IMR-90 (cell line): ENCODE measurements around the gene PAX8. TPM values are rescaled to one million over a fixed set of nuclear protein-coding genes. Genes with fewer than 3 reads are reported as not detected.

Source experiments
- ATAC-seq: fragments of 200-7000 bp; cut with Tn5 transposase; 2 replicates; pipeline ENCODE4 v1.9.1; 2020; ENCODE audit warnings: low read depth, mild to moderate bottlenecking, moderate library complexity
- BruUV-seq: library from RNA; stranded (reverse); fragments of 400-500 nt; replicated peaks from 2 replicates; lab custom pipeline; 2021; lab: Mats Ljungman, UMichigan
- CTCF ChIA-PET: fragments of 300-600 bp; formaldehyde crosslinking; extraction: SDS; loops from one replicate; lab custom pipeline; 2021; ENCODE audit warnings: antibody characterized with exemption; lab: Yijun Ruan, JAX
- POLR2A ChIA-PET: fragments of 300-600 bp; sonication (Branson Sonifier 250); formaldehyde crosslinking; loops from one replicate; lab custom pipeline; 2022; ENCODE audit warnings: antibody characterized with exemption; ENCODE audit not compliant: unreplicated experiment; lab: Charles Lee
- DNase-seq: peaks from one replicate; pipeline ENCODE4 v3.0.0; 2013
- H2AFZ ChIP-seq: replicated peaks from 2 replicates; pipeline ENCODE3; 2013; ENCODE audit warnings: low read length, mild to moderate bottlenecking; ENCODE audit not compliant: poor library complexity
- H2AK5ac ChIP-seq: 2 replicates; pipeline ENCODE4 v1.6.1; 2013; ENCODE audit warnings: low read depth, low read length, inconsistent platforms
- H2AK9ac ChIP-seq: replicated peaks from 2 replicates; pipeline ENCODE3; 2013; ENCODE audit warnings: mild to moderate bottlenecking, low read depth, low read length, moderate library complexity; ENCODE audit not compliant: poor library complexity
- H2BK120ac ChIP-seq: 2 replicates; pipeline ENCODE4 v1.6.1; 2013; ENCODE audit warnings: low read depth, low read length, inconsistent platforms
- H2BK15ac ChIP-seq: 3 replicates; pipeline ENCODE4 v1.6.1; 2013; ENCODE audit warnings: low read depth, low read length, inconsistent platforms
- H2BK20ac ChIP-seq: 2 replicates; pipeline ENCODE4 v1.6.1; 2013; ENCODE audit warnings: low read depth, mild to moderate bottlenecking, inconsistent platforms, low read length, moderate library complexity
- H2BK5ac ChIP-seq: 2 replicates; pipeline ENCODE4 v1.6.1; 2013; ENCODE audit warnings: mild to moderate bottlenecking, low read depth, low read length, inconsistent platforms; ENCODE audit not compliant: poor library complexity, severe bottlenecking
- H3K14ac ChIP-seq: replicated peaks from 2 replicates; pipeline ENCODE4 v1.6.1; 2013; ENCODE audit warnings: low read depth, low read length, inconsistent platforms
- H3K18ac ChIP-seq: 2 replicates; pipeline ENCODE4 v1.6.1; 2013; ENCODE audit warnings: low read depth, low read length, control low read depth
- H3K23ac ChIP-seq: 2 replicates; pipeline ENCODE4 v1.6.1; 2013; ENCODE audit warnings: low read depth, low read length, inconsistent platforms
- H3K27ac ChIP-seq: 2 replicates; pipeline ENCODE4 v1.5.1; 2013; ENCODE audit warnings: mild to moderate bottlenecking, control low read depth, low read length; ENCODE audit not compliant: insufficient read depth
- H3K27me3 ChIP-seq: 2 replicates; pipeline ENCODE4 v1.6.1; 2013; ENCODE audit warnings: low read length; ENCODE audit not compliant: control insufficient read depth, insufficient read depth
- H3K36me3 ChIP-seq: 2 replicates; pipeline ENCODE4 v1.6.1; 2013; ENCODE audit warnings: low read length, mixed read lengths; ENCODE audit not compliant: control insufficient read depth, insufficient read depth
- H3K4ac ChIP-seq: 2 replicates; pipeline ENCODE4 v1.6.1; 2013; ENCODE audit warnings: low read depth, low read length, inconsistent platforms
- H3K4me1 ChIP-seq: 2 replicates; pipeline ENCODE4 v1.6.1; 2013; ENCODE audit warnings: low read length, mixed read lengths; ENCODE audit not compliant: control insufficient read depth, insufficient read depth
- H3K4me2 ChIP-seq: 2 replicates; pipeline ENCODE4 v1.6.1; 2013; ENCODE audit warnings: low read depth, mild to moderate bottlenecking, control low read depth, low read length, moderate library complexity
- H3K4me3 ChIP-seq: 2 replicates; pipeline ENCODE4 v1.5.1; 2013; ENCODE audit warnings: low read depth, mild to moderate bottlenecking, control low read depth, low read length, moderate library complexity; ENCODE audit not compliant: insufficient read depth
- H3K56ac ChIP-seq: 2 replicates; pipeline ENCODE4 v1.6.1; 2013; ENCODE audit warnings: low read length, inconsistent platforms; ENCODE audit not compliant: insufficient read depth; ENCODE audit errors: extremely low read depth
- H3K79me1 ChIP-seq, 2 experiments: 2 replicates each; pipeline ENCODE4 v1.6.1; 2013; ENCODE audit warnings: low read length in 2 of 2, inconsistent platforms in 1 of 2, low read depth in 1 of 2
- H3K9ac ChIP-seq: 2 replicates; pipeline ENCODE4 v1.6.1; 2013; ENCODE audit warnings: low read depth, low read length, control low read depth
- H3K9me1 ChIP-seq: 2 replicates; pipeline ENCODE4 v1.6.1; 2013; ENCODE audit warnings: low read length, inconsistent platforms; ENCODE audit not compliant: insufficient read depth
- H3K9me3 ChIP-seq: 2 replicates; pipeline ENCODE4 v1.6.1; 2013; ENCODE audit warnings: low read length; ENCODE audit not compliant: control insufficient read depth, insufficient read depth
- H4K20me1 ChIP-seq: 2 replicates; pipeline ENCODE4 v1.6.1; 2013; ENCODE audit warnings: low read length, inconsistent platforms; ENCODE audit not compliant: insufficient read depth
- H4K5ac ChIP-seq: 2 replicates; pipeline ENCODE4 v1.6.1; 2013; ENCODE audit warnings: mild to moderate bottlenecking, low read depth, low read length, control low read depth
- H4K8ac ChIP-seq, 2 experiments: 2 replicates each; pipeline ENCODE4 v1.6.1; 2013; ENCODE audit warnings: low read depth in 2 of 2, low read length in 2 of 2, control low read depth in 1 of 2, inconsistent platforms in 1 of 2
- H4K91ac ChIP-seq: 2 replicates; pipeline ENCODE4 v1.6.1; 2013; ENCODE audit warnings: low read depth, low read length, inconsistent platforms; ENCODE audit not compliant: insufficient read depth
- BHLHE40 ChIP-seq: fragments of 150-350 bp; IDR thresholded peaks from 2 replicates; pipeline ENCODE4 v1.6.1; 2016; ENCODE audit warnings: mild to moderate bottlenecking, low read depth, low read length
- CEBPB ChIP-seq: IDR thresholded peaks from 2 replicates; pipeline ENCODE4 v1.6.1; 2012; ENCODE audit warnings: low read depth, low read length, improper control_type of control experiment
- CHD1 ChIP-seq: IDR thresholded peaks from 2 replicates; pipeline ENCODE4 v1.6.1; 2012; ENCODE audit warnings: low read depth, low read length, improper control_type of control experiment
- CTCF ChIP-seq: conservative IDR thresholded peaks from 2 replicates; pipeline ENCODE4 v1.5.1; 2012; ENCODE audit warnings: mild to moderate bottlenecking, low read depth, low read length, improper control_type of control experiment
- ELK1 ChIP-seq: fragments of 150-350 bp; IDR thresholded peaks from 2 replicates; pipeline ENCODE4 v1.6.1; 2016; ENCODE audit warnings: low read depth, mild to moderate bottlenecking, low read length, moderate library complexity, borderline replicate concordance
- FOS ChIP-seq: fragments of 150-350 bp; IDR thresholded peaks from 2 replicates; pipeline ENCODE4 v1.6.1; 2016; ENCODE audit warnings: low read depth, low read length
- MAFK ChIP-seq: IDR thresholded peaks from 2 replicates; pipeline ENCODE4 v1.6.1; 2012; ENCODE audit warnings: low read depth, low read length, improper control_type of control experiment
- MAZ ChIP-seq: IDR thresholded peaks from 2 replicates; pipeline ENCODE4 v1.6.1; 2012; ENCODE audit warnings: low read depth, mild to moderate bottlenecking, low read length, improper control_type of control experiment, moderate library complexity, borderline replicate concordance
- MXI1 ChIP-seq: IDR thresholded peaks from 2 replicates; pipeline ENCODE4 v1.6.1; 2012; ENCODE audit warnings: low read depth, mild to moderate bottlenecking, low read length, moderate library complexity, borderline replicate concordance
- NFE2L2 ChIP-seq: fragments of 150-350 bp; IDR thresholded peaks from 2 replicates; pipeline ENCODE4 v1.6.1; 2016; ENCODE audit warnings: low read depth, mild to moderate bottlenecking, low read length
- POLR2A ChIP-seq: IDR thresholded peaks from 2 replicates; pipeline ENCODE4 v1.6.1; 2012; ENCODE audit warnings: mild to moderate bottlenecking, low read depth, low read length
- RAD21 ChIP-seq: IDR thresholded peaks from 2 replicates; pipeline ENCODE4 v1.6.1; 2012; ENCODE audit warnings: low read length, improper control_type of control experiment
- RCOR1 ChIP-seq: IDR thresholded peaks from 2 replicates; pipeline ENCODE4 v1.6.1; 2012; ENCODE audit warnings: mild to moderate bottlenecking, low read length, improper control_type of control experiment; ENCODE audit not compliant: insufficient replicate concordance
- RFX5 ChIP-seq: IDR thresholded peaks from 2 replicates; pipeline ENCODE4 v1.8.0; 2012; ENCODE audit warnings: low read depth, mild to moderate bottlenecking, low read length, moderate library complexity
- SMC3 ChIP-seq: fragments of 150-350 bp; IDR thresholded peaks from 2 replicates; pipeline ENCODE4 v1.6.1; 2016; ENCODE audit warnings: low read depth, mild to moderate bottlenecking, antibody characterized with exemption, low read length, moderate library complexity
- USF2 ChIP-seq: fragments of 150-350 bp; IDR thresholded peaks from 2 replicates; pipeline ENCODE4 v1.6.1; 2017; ENCODE audit warnings: mild to moderate bottlenecking, antibody characterized with exemption, low read length, low read depth
- WGBS, 2 experiments: methylation state at CpG; one replicate each; pipeline versions ENCODE4 v1.1.5 to v1.1.7; 2013; ENCODE audit warnings: missing lambda C conversion rate in 2 of 2; ENCODE audit not compliant: insufficient read length in 1 of 2; ENCODE audit errors: extremely low coverage in 2 of 2; 5-methylcytosine and 5-hydroxymethylcytosine counted together
- dilution Hi-C: fragments of 300-500 bp; cut with HindIII; formaldehyde crosslinking; loops from one replicate; pipeline ENCODE4 v1.14.3; 2018; ENCODE audit warnings: low sequenced_read_pairs; ENCODE audit not compliant: unreplicated experiment
- in situ Hi-C: fragments of 300-500 bp; cut with MboI; formaldehyde crosslinking; loops from 3 replicates; pipeline ENCODE4 v1.14.3; 2019; ENCODE audit warnings: low sequenced_read_pairs, inconsistent platforms, mixed read lengths
- intact Hi-C: fragments of 100-400 bp; cut with micrococcal nuclease; formaldehyde crosslinking; loops from 2 replicates; pipeline ENCODE4 v1.10.0; 2022
- polyA plus RNA-seq, 3 experiments: library from polyadenylated mRNA; depleted of rRNA; stranded (reverse); fragments of >200 nt; gene quantifications; 2 replicates each; pipeline ENCODE4 v1.2.3, GENCODE V29; 2012; ENCODE audit warnings: low replicate concordance in 1 of 3
- total RNA-seq: library from RNA; depleted of rRNA; stranded (reverse); fragments of >200 nt; gene quantifications from 2 replicates; pipeline ENCODE4 v1.2.3, GENCODE V29; 2012

PAX8 gene
- total and polyA plus RNA-seq, 2 of the 4 experiments (the other 2 are of a cell fraction): 0.18 to 1.5 TPM

GRCh38 chr2:113231064-113231463, 47.7 kb downstream of the PAX8 start:
- dilution Hi-C loops: no loop called here
- Histone ChIP-seq H3K9me1 (no peaks in the 10 kb centered on the region), H3K27ac (no peak overlapping the region), H3K79me1 (no peaks in the 10 kb centered on the region), H4K8ac (no peak overlapping the region), H2BK15ac (no peak overlapping the region), H3K14ac (no peak overlapping the region), H2AK9ac (no peak overlapping the region), H3K4me3 (no peak overlapping the region), H2BK20ac (no peak overlapping the region), H3K27me3 (no peaks in the 10 kb centered on the region), H3K9me3 (no peaks in the 10 kb centered on the region), H3K36me3 (no peaks in the 10 kb centered on the region), H3K4me2 (no peak overlapping the region), H3K18ac (no peak overlapping the region), H4K5ac (no peak overlapping the region), H2AK5ac (no peak overlapping the region), H2BK5ac (no peak overlapping the region), H3K9ac (no peak overlapping the region), H4K20me1 (no peaks in the 10 kb centered on the region), H3K4ac (no peak overlapping the region), H3K23ac (no peak overlapping the region), H4K91ac (no peak overlapping the region), H2BK120ac (no peak overlapping the region), H2AFZ (no peak overlapping the region), H3K4me1 (no peaks in the 10 kb centered on the region), H3K56ac (no peak overlapping the region)
- in situ Hi-C loops: no loop called here
- DNase-seq: no peak
- WGBS, 2 experiments: no CpG with 5 or more reads among the region's 3 CpGs
- no peak for ATAC-seq
- ChIA-PET POLR2A (no interaction called here), CTCF (interaction anchor here (1.2 kb wide), 1 partner anchor 139 kb away, joined by 4 read pairs; no protein-coding TSS in a partner anchor)
- TF ChIP-seq CHD1 (no peak), FOS (no peak), BHLHE40 (no peak), NFE2L2 (no peak), MXI1 (no peak), MAZ (no peak), SMC3 (no peak), RCOR1 (no peak), RFX5 (no peak), ELK1 (no peak), USF2 (no peak), MAFK (no peak), RAD21 (no peak), CTCF (no peak), CEBPB (no peak), POLR2A (no peak)
- no TSS peak for BruUV-seq
- intact Hi-C loops: no loop called here
